ENCODE results near the gene HPCAL1.

Gene HPCAL1

GRCh38 chr2:10337449-10338269, 35.0 kb downstream of the HPCAL1 start:
- no peak for DNase-seq (ENCODE audit: low read depth in 2 of 2)
- no peak for TF ChIP-seq CTCF (IDR thresholded peaks at IDR 0.05; ENCODE audit: low read depth, low read length)
- H3K4me3 ChIP-seq (replicated peaks in 1 of 2; ENCODE audit: low read depth in 2 of 2, low read length in 2 of 2), result no peak overlapping the region

- no peak for DNase-seq (ENCODE audit: low read depth in 2 of 2)
- H3K4me3 ChIP-seq (replicated peaks in 1 of 2; ENCODE audit: low read depth in 2 of 2, low read length in 2 of 2), result no peak overlapping the region
- no peak for TF ChIP-seq CTCF (IDR thresholded peaks at IDR 0.05; ENCODE audit: low read depth, low read length)
Observed at GRCh38 chr2:10338270-10339188, 35.8 kb downstream of the HPCAL1 start.

GRCh38 chr2:10339647-10340592, 37.2 kb downstream of the HPCAL1 start:
- no peak for TF ChIP-seq CTCF (IDR thresholded peaks at IDR 0.05; ENCODE audit: low read depth, low read length)
- H3K4me3 ChIP-seq (replicated peaks in 1 of 2; ENCODE audit: low read depth in 2 of 2, low read length in 2 of 2), result no peak overlapping the region
- no peak for DNase-seq (ENCODE audit: low read depth in 2 of 2)

- TF ChIP-seq CTCF (IDR thresholded peaks at IDR 0.05; ENCODE audit: low read depth, low read length), result no peak
- no peak for DNase-seq (ENCODE audit: low read depth in 2 of 2)
- no peak overlapping the region for H3K4me3 ChIP-seq (replicated peaks in 1 of 2; ENCODE audit: low read depth in 2 of 2, low read length in 2 of 2)
Observed at GRCh38 chr2:10340593-10340975, 37.9 kb downstream of the HPCAL1 start.

- TF ChIP-seq CTCF (IDR thresholded peaks at IDR 0.05; ENCODE audit: low read depth, low read length), result no peak
- no peak overlapping the region for H3K4me3 ChIP-seq (replicated peaks in 1 of 2; ENCODE audit: low read depth in 2 of 2, low read length in 2 of 2)
- DNase-seq (ENCODE audit: low read depth in 2 of 2), result no peak
Observed at GRCh38 chr2:10341193-10341592, 38.5 kb downstream of the HPCAL1 start.
